CD4-positive, alpha-beta T cell treated with Interferon gamma for 1 hour (primary cell): ENCODE measurements around the gene ACADM.
"Not testable (repeated sequence)": the region's sequence is repeated elsewhere in the genome, so short reads cannot be mapped to it uniquely, and the experiment has no call there.

Experiments used
- DNase-seq: peaks from one replicate; pipeline ENCODE4 v3.0.0-alpha.2; 2020

The ACADM gene

DNA sequence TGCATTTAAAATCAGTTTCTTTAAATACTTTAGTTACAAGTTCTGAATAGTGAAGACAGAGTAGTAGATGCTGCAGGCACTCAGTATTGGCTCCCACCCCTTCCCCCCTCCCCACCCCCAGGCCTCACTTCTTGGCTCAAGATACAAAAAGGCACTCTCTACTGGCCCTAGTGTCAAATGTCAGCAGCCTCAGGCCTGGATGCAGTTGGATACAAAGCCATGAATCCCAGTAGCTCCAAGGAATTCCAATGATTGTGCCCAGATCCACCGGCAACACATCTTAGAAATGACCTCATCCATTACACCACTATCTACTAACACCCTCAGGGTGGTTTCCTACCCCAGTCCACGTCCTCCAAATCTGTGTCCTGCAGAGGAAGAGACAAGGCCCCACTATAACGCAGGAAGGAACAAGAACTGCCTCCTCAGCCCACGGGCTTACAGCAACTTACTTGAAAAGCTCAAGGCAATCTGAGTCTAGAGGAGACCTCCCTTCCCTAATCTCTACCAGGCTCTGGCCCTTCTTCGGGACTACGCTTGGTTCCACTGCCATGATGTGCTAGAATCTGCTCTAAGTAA lies 17.6 kb downstream of the ACADM start:
- no peak for DNase-seq

- peak; percentile 21 for DNase-seq
Observed at GRCh38 chr1:75745276-75745675, 20.8 kb downstream of the ACADM start.

GRCh38 chr1:75757210-75757609 lies 32.7 kb downstream of the ACADM start:
- not testable (repeated sequence) for DNase-seq

GRCh38 chr1:75758543-75758942 lies 34.0 kb downstream of the ACADM start:
- DNase-seq, result not testable (repeated sequence)

GRCh38 chr1:75764057-75764655 lies 39.6 kb downstream of the ACADM start:
- DNase-seq, result no peak

- DNase-seq, result no peak
Observed at GRCh38 chr1:75765697-75766355, 41.3 kb downstream of the ACADM start.

DNA sequence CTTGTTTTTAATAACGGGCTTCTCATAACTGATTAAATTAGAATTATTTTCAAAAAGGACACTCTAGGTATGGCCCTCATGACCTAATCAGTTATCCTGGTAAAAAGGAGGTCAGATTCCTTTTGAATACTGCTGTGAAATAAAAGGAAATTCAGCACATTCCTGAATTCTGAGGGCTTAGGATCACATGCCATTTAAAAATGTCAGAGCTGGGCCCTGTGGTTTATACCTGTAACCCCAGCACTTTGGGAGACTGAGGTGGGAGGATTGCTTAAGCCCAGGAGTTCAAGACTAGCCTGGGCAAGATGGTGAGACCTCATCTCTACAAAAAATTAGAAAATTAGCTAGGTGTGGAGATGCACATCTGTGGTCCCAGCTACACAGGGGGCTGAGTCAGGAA lies 43.5 kb downstream of the ACADM start:
- DNase-seq, result no peak

DNA sequence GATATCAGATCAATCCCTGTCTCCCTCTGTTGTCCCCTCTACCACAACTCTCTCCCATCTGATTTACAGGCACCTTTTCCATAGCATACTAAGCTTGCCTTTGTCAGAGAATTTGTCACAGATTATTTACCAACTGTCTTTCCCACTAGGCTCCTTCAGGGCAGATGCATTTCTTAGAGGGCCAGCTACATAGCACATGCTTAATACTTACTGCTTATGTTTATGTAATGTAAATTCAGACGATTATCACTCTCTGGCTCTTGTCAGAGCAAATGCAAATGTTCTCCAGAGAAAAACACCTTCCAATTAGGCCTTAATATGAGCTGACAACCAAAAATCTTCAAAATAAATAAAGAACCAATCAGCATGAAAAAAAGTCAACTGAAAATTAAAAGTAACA lies 46.3 kb downstream of the ACADM start:
- no peak for DNase-seq

DNA sequence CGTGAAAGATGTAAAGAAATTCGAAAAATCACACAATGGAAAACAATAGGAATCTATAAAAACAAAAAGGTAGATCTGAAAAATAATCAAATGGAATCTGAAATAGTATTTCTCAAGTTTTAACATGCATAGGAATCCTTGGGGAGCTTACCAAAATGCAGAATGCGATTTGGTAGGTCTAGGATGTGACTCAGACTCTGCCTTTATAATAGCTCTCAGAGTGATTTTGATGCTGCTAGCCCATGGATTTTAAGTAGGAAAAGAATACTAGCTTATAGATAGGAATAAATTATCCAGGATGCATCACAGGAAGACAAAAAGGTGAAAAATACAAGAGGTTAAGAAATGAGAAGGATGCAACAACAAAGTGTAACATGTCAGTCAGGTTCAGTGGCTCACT lies 47.5 kb downstream of the ACADM start:
- no peak for DNase-seq

- DNase-seq, result not testable (repeated sequence)
Observed at GRCh38 chr1:75777812-75778211, 53.3 kb downstream of the ACADM start.

GRCh38 chr1:75778694-75779093 lies 54.2 kb downstream of the ACADM start:
- not testable (repeated sequence) for DNase-seq

DNA sequence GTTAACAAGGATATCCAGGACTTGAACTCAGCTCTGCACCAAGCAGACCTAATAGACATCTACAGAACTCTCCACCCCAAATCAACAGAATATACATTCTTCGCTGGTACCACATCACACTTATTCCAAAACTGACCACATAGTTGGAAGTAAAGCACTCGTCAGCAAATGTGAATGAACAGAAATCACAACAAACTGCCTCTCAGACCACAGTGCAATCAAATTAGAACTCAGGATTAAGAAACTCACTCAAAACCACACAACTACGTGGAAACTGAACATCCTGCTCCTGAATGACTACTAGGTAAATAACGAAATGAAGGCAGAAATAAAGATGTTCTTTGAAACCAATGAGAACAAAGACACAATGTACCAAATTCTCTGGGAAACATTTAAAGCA lies 55.7 kb downstream of the ACADM start:
- DNase-seq, result not testable (repeated sequence)

DNA sequence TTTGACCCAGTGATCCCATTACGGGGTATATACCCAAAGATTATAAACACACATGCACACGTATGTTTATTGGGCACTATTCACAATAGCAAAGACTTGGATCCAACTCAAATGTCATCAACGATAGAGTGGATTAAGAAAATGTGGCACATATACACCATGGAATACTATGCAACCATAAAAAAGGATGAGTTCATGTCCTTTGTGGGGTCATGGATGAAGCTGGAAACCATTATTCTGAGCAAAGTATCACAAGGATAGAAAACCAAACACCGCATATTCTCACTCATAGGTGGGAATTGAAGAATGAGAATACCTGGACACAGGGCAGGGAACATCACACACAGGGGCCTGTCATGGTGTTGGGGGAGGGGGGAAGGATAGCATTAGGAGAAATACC lies 59.4 kb downstream of the ACADM start:
- not testable (repeated sequence) for DNase-seq

DNA sequence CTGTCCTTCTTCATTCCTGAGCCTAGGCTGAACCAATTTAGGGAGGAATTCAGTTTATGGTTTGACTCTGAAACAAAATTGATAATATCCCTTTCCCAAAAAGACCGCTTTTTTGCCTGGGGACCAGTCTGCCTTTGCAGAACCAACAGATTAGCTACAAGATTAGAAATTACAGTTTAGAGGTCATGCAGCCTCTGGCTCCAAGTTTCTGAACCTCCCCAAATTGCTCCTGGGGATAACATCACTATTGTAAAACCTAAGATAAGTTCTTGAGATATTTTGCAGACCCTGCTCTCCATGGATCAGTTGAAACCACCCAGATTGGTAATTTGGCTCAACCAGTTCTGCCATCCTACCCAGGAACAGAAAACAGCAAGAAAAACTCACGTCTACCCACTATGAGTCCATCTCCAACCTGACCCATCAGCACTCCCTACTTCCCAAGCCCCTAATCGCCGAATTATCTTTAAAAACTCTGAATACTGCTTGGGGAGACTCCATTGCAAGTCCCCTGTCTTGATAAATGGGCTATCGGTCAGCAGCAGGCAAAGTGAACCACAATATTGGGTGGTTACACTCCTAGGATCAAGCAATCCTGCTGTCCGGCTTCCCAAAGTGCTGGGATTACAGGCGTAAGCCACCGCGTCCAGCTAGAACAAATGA lies 60.9 kb downstream of the ACADM start:
- DNase-seq, result no peak

DNA sequence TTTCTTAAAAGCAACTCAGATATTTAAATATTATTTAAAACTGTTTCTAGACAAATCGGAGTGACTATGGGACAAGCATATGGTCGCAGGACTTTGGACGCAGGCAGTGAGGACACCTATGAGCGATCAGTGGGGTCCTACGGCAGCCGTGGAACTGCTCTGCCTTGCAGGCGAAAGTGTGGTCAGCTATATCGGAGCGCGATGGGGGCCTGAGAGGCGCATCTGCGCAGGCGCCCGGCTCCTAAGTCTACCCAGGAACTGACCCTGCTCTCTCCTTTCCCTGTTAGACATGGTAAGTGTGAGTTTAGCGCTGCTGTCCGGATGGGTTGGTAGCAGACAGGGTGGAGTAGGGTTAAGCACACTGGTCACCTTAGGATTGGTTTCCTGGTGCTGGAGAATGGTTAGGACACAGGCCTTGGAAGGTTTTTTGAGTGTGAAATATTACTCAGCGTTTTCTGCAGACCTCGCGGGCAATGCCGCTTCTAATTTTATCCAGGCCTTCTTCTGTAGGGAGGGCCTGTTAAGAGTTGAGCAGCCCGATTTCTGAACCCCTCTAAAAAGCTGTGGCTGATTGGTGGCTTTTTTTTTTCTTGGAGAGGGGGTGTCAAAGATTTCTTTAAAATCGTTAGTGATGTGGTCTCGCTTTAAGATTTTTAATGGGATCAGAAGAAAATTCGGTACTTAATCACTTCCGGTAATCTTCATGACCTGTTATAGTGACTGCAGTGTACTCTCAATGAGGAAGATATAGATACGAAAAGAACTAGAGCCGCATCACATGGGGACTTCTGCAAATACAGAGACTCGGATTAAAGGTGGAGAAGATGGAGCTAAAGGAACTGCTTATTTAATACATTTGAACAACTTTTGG lies 61.7 kb downstream of the ACADM start, which contains the start of gene RABGGTB:
Gene RABGGTB (plus strand): TSS at position 274 of the 871 bp plus-strand sequence. CDS start 16 bp downstream, at position 290.
- peak; percentile 94 for DNase-seq

- DNase-seq, result no peak
Observed at GRCh38 chr1:75786901-75787493, 62.5 kb downstream of the ACADM start.

- DNase-seq, result no peak
Observed at GRCh38 chr1:75787524-75787923, 63.0 kb downstream of the ACADM start.

GRCh38 chr1:75789988-75790387 lies 65.5 kb downstream of the ACADM start:
- DNase-seq, result no peak

DNA sequence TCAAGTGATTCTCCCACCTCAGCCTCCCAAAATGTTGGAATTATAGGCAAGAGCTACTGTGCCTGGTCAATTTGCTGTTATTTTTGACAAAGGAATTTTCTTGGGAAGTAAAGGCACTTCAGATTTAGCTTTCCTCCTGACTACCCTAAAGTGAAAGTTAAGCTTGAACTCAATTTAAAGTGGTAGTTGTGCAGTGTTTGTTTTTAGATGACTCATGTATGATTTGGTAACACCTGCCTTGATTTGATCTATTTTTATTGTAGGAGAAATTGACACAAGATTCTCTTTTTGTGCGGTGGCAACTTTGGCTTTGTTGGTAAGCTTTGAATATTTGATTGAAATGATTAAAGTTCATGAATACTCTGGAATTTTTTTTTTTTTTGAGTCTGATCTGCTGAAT lies 66.5 kb downstream of the ACADM start:
- DNase-seq, result no peak

DNA sequence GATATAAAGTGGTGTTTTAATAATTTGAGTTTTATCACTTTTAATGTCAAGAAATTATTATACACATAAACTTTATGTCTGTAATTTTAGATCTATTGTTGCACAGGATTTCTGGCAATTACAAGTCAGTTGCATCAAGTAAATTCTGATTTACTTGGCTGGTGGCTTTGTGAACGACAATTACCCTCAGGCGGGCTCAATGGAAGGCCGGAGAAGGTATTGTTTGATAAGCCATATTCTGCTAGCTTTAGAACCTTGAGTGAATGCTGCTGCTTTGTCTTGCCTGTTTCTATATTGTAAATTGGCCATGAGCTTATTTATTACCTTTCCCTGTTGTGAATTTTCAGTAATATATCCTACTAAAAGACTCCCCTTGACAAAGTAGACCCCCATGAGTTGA lies 67.6 kb downstream of the ACADM start:
- no peak for DNase-seq

DNA sequence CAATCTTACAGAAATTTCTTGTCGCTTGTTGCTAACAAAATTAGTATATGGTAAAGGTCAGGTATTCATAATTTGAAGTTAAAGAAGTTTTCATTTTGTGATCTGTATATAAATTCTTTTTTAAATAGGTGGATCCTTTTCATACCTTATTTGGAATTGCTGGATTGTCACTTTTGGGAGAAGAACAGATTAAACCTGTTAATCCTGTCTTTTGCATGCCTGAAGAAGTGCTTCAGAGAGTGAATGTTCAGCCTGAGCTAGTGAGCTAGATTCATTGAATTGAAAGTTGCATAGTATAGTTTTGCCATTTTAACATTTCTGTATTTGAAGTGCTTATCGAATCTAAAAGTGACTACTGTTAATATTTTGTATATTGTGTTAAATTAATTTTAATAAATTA lies 69.9 kb downstream of the ACADM start:
- no peak for DNase-seq

GRCh38 chr1:75795703-75796193 lies 71.2 kb downstream of the ACADM start:
- no peak for DNase-seq
